HepG2 (cell line): ENCODE results near the gene ANKRD62. TPM values are rescaled to one million over a fixed set of nuclear protein-coding genes. Genes with fewer than 3 reads are reported as not detected.

Experiments
- ATF7 ChIP-seq, 2 experiments: fragments of 450-650 bp in 1 of 2; sonication (generic) in 1 of 2; formaldehyde crosslinking in 1 of 2; IDR thresholded peaks; 2 replicates each; pipeline versions ENCODE4 v1.4.0 to v1.6.1; 2016 to 2020; ENCODE audit warnings: antibody characterized with exemption in 1 of 2, mild to moderate bottlenecking in 1 of 2, missing genetic modification reagents in 1 of 2
- GABPB1 ChIP-seq: IDR thresholded peaks from 2 replicates; pipeline ENCODE4 v1.6.1; 2016; ENCODE audit warnings: mild to moderate bottlenecking, missing genetic modification reagents, moderate library complexity, missing compliant biosample characterization
- GPBP1L1 ChIP-seq: sonication (generic); formaldehyde crosslinking; IDR thresholded peaks from 2 replicates; pipeline ENCODE4 v1.5.0; 2020; ENCODE audit warnings: mild to moderate bottlenecking, missing genetic modification reagents
- HOXA3 ChIP-seq: sonication (generic); formaldehyde crosslinking; IDR thresholded peaks from 2 replicates; pipeline ENCODE4 v1.5.0; 2020; ENCODE audit warnings: missing genetic modification reagents
- KAT2B ChIP-seq: fragments of 150-350 bp; IDR thresholded peaks from 2 replicates; pipeline ENCODE4 v1.6.1; 2014; ENCODE audit warnings: low read depth, low read length, borderline replicate concordance
- KDM2A ChIP-seq: sonication (generic); formaldehyde crosslinking; IDR thresholded peaks from 2 replicates; pipeline ENCODE4 v1.4.0; 2020; ENCODE audit warnings: low read depth, missing genetic modification reagents, borderline replicate concordance
- MYC ChIP-seq: sonication (generic); formaldehyde crosslinking; IDR thresholded peaks from 2 replicates; pipeline ENCODE4 v1.9.0; 2021; ENCODE audit warnings: missing genetic modification reagents, borderline replicate concordance
- MZF1 ChIP-seq: sonication (generic); formaldehyde crosslinking; IDR thresholded peaks from 2 replicates; pipeline ENCODE4 v1.8.1; 2023; ENCODE audit warnings: mild to moderate bottlenecking, missing genetic modification reagents, borderline replicate concordance
- RFX3 ChIP-seq: IDR thresholded peaks from 2 replicates; pipeline ENCODE4 v1.6.1; 2016; ENCODE audit warnings: missing biosample characterization, missing genetic modification reagents
- RXRB ChIP-seq: IDR thresholded peaks from 2 replicates; pipeline ENCODE4 v1.6.1; 2016; ENCODE audit warnings: borderline replicate concordance, missing genetic modification reagents, missing compliant biosample characterization
- SMC3 ChIP-seq: IDR thresholded peaks from 2 replicates; pipeline ENCODE4 v1.6.1; 2011; ENCODE audit warnings: low read length, improper control_type of control experiment
- ZBTB42 ChIP-seq: sonication (generic); formaldehyde crosslinking; IDR thresholded peaks from 2 replicates; pipeline ENCODE4 v1.5.0; 2020; ENCODE audit warnings: mild to moderate bottlenecking, missing genetic modification reagents
- ZFX ChIP-seq: sonication (generic); formaldehyde crosslinking; IDR thresholded peaks from 2 replicates; pipeline ENCODE4 v1.4.0; 2020; ENCODE audit warnings: mild to moderate bottlenecking, low read depth, missing genetic modification reagents, moderate library complexity
- ZNF343 ChIP-seq: sonication (generic); formaldehyde crosslinking; IDR thresholded peaks from 2 replicates; pipeline ENCODE4 v1.4.0; 2020; ENCODE audit warnings: mild to moderate bottlenecking, missing genetic modification reagents
- ZNF768 ChIP-seq: sonication (generic); formaldehyde crosslinking; IDR thresholded peaks from 2 replicates; pipeline ENCODE4 v1.4.0; 2020; ENCODE audit warnings: missing genetic modification reagents
- ZZZ3 ChIP-seq: sonication (generic); formaldehyde crosslinking; IDR thresholded peaks from 2 replicates; pipeline ENCODE4 v1.4.0; 2020; ENCODE audit warnings: missing genetic modification reagents, mild to moderate bottlenecking, borderline replicate concordance
- polyA plus RNA-seq, 8 experiments: library from polyadenylated mRNA; depleted of rRNA in 3 of 8; stranded (reverse) in 7 of 8; unstranded in 1 of 8; fragments of >200 nt; fragmentation: Illumina TruSeq in 4 of 8; extraction: Trizol in 4 of 8; gene quantifications; 2 replicates each; pipeline versions ENCODE4 v1.2.1 to v1.2.3, GENCODE V29; 2011 to 2016; ENCODE audit warnings: low read depth in 4 of 8, missing spikeins in 1 of 8, mixed read lengths in 1 of 8; ENCODE audit not compliant: insufficient read depth in 1 of 8
- total RNA-seq, 5 experiments: library from RNA; depleted of rRNA; stranded (reverse); fragments of >200 nt; fragmentation: Illumina TruSeq; extraction: Trizol; gene quantifications; 2 replicates each; pipeline ENCODE4 v1.2.3, GENCODE V29; 2016; ENCODE audit warnings: low read depth in 1 of 5
- TF ChIP-seq, protein P1 (sequence below), 2 experiments: sonication (generic) in 1 of 2; formaldehyde crosslinking in 1 of 2; IDR thresholded peaks; 2 replicates each; pipeline versions ENCODE4 v1.4.0 to v1.6.1; 2018 to 2020; ENCODE audit warnings: missing genetic modification reagents in 2 of 2, borderline replicate concordance in 1 of 2, low read depth in 1 of 2, mild to moderate bottlenecking in 1 of 2, missing biosample characterization in 1 of 2
- TF ChIP-seq, protein P2 (sequence below): sonication (generic); formaldehyde crosslinking; IDR thresholded peaks from 2 replicates; pipeline ENCODE4 v1.5.1; 2020; ENCODE audit warnings: mild to moderate bottlenecking, missing genetic modification reagents, borderline replicate concordance
- TF ChIP-seq, protein P3 (sequence below): sonication (generic); formaldehyde crosslinking; IDR thresholded peaks from 2 replicates; pipeline ENCODE4 v1.5.0; 2020; ENCODE audit warnings: mild to moderate bottlenecking, missing genetic modification reagents

Gene ANKRD62
- total and polyA plus RNA-seq, 2 of the 13 experiments (the other 11 are each of a cell fraction or from before 2014, with no cell fraction given), result not detected

GRCh38 chr18:12092398-12093229, 1.0 kb upstream of the ANKRD62 start (continued):
- TF ChIP-seq ZNF768 (peak; percentile 43; the same call in 1 of the 2 replicates), ZZZ3 (CRISPR knock-in tag) (no peak), MZF1 (no peak), RFX3 (CRISPR knock-in tag) (peak; percentile 28; the same call in 1 of the 2 replicates), GABPB1 (CRISPR knock-in tag) (peak; percentile 38; the same call in 1 of the 2 replicates), ATF7 (IDR thresholded peaks at IDR 0.05) (no peak), ATF7 (CRISPR knock-in tag; IDR thresholded peaks at IDR 0.05) (0 out of 2 replicates have a peak, but pooled peaks have one; percentile 24), ZFX (CRISPR knock-in tag) (peak; percentile 53; the same call in 1 of the 2 replicates), HOXA3 (peak; percentile 35; the same call in 1 of the 2 replicates), ZBTB42 (no peak), SMC3 (peak; percentile 54), KAT2B (no peak), RXRB (CRISPR knock-in tag) (0 out of 2 replicates have a peak, but pooled peaks have one; percentile 19), GPBP1L1 (no peak), KDM2A (CRISPR knock-in tag) (peak; percentile 75; the same call in 1 of the 2 replicates), ZNF343 (no peak), MYC (0 out of 2 replicates have a peak, but pooled peaks have one; percentile 30)
- TF ChIP-seq, protein P1, sequence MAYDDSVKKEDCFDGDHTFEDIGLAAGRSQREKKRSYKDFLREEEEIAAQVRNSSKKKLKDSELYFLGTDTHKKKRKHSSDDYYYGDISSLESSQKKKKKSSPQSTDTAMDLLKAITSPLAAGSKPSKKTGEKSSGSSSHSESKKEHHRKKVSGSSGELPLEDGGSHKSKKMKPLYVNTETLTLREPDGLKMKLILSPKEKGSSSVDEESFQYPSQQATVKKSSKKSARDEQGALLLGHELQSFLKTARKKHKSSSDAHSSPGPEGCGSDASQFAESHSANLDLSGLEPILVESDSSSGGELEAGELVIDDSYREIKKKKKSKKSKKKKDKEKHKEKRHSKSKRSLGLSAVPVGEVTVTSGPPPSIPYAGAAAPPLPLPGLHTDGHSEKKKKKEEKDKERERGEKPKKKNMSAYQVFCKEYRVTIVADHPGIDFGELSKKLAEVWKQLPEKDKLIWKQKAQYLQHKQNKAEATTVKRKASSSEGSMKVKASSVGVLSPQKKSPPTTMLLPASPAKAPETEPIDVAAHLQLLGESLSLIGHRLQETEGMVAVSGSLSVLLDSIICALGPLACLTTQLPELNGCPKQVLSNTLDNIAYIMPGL (CRISPR knock-in tag; IDR thresholded peaks at IDR 0.05; ENCODE audit: borderline replicate concordance in 1 of 2, low read depth in 1 of 2), result peak; percentile 33 to 52; a peak in 1 of 4 replicates
- TF ChIP-seq, protein P2, sequence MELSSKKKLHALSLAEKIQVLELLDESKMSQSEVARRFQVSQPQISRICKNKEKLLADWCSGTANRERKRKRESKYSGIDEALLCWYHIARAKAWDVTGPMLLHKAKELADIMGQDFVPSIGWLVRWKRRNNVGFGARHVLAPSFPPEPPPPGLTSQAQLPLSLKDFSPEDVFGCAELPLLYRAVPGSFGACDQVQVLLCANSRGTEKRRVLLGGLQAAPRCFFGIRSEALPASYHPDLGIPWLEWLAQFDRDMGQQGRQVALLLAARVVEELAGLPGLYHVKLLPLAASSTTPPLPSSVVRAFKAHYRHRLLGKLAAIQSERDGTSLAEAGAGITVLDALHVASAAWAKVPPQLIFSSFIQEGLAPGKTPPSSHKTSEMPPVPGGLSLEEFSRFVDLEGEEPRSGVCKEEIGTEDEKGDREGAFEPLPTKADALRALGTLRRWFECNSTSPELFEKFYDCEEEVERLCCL (CRISPR knock-in tag), result no peak
- TF ChIP-seq, protein P3, sequence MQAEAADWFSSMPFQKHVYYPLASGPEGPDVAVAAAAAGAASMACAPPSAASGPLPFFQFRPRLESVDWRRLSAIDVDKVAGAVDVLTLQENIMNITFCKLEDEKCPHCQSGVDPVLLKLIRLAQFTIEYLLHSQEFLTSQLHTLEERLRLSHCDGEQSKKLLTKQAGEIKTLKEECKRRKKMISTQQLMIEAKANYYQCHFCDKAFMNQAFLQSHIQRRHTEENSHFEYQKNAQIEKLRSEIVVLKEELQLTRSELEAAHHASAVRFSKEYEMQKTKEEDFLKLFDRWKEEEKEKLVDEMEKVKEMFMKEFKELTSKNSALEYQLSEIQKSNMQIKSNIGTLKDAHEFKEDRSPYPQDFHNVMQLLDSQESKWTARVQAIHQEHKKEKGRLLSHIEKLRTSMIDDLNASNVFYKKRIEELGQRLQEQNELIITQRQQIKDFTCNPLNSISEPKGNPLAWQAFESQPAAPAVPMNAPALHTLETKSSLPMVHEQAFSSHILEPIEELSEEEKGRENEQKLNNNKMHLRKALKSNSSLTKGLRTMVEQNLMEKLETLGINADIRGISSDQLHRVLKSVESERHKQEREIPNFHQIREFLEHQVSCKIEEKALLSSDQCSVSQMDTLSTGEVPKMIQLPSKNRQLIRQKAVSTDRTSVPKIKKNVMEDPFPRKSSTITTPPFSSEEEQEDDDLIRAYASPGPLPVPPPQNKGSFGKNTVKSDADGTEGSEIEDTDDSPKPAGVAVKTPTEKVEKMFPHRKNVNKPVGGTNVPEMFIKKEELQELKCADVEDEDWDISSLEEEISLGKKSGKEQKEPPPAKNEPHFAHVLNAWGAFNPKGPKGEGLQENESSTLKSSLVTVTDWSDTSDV (CRISPR knock-in tag), result no peak
